PC-9 (cell line): Measurements from ENCODE around the gene TBC1D5.

Experiments
- CTCF ChIP-seq: fragments of 200-600 bp; sonication (generic); conservative IDR thresholded peaks from 2 replicates; pipeline ENCODE4 v1.6.1; 2017; ENCODE audit warnings: mixed run types, antibody characterized with exemption, mild to moderate bottlenecking, moderate library complexity
- EZH2 ChIP-seq: fragments of 200-600 bp; sonication (generic); IDR thresholded peaks from 2 replicates; pipeline ENCODE4 v1.8.0; 2017; ENCODE audit warnings: antibody characterized with exemption, low read depth

DNA sequence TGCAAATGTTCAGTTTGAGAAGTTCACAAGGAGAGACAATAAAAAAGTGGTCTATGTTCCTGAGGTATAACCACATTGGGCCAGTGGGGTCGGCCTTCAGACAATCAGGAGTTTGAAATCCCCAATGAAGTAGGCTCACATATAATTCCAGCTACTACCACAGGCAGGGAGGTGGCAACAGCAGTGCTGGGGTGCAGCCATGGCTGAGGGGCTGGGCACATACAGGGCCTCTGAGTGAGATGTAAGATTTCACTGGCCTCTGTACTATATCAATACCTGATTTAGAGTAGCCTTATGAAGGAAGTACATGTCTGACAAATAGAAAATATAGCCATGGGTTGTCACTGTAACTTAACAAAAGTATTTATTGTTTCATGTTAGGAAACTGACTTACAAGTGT lies 402.2 kb downstream of the TBC1D5 start:
- TF ChIP-seq CTCF (no peak), EZH2 (no peak)
